DOHH2 (cell line): ENCODE results near the gene KRT15.

ENCODE experiments used
- CTCF ChIP-seq: fragments of 200-600 bp; sonication (generic); IDR thresholded peaks from one replicate; pipeline ENCODE4 v1.5.1; 2014; ENCODE audit warnings: antibody characterized with exemption, mild to moderate bottlenecking, low read depth, low read length; ENCODE audit not compliant: poor library complexity, severe bottlenecking
- EZH2phosphoT487 ChIP-seq: fragments of 200-600 bp; sonication (generic); IDR thresholded peaks from 2 replicates; pipeline ENCODE4 v1.6.1; 2017; ENCODE audit warnings: borderline replicate concordance, mild to moderate bottlenecking, antibody characterized with exemption, low read length, moderate library complexity, mixed read lengths

- no peak for TF ChIP-seq CTCF
- TF ChIP-seq EZH2phosphoT487, result no peak
These were observed 33.8 kb upstream of the KRT15 start for GRCh38 chr17:41552455-41552854.
